Measurements from ENCODE around the gene GREB1L. TPM values are rescaled to one million over a fixed set of nuclear protein-coding genes. Genes with fewer than 3 reads are reported as not detected.

GREB1L gene
- polyA plus RNA-seq, 1 experiment, result 0.01 TPM

DNA sequence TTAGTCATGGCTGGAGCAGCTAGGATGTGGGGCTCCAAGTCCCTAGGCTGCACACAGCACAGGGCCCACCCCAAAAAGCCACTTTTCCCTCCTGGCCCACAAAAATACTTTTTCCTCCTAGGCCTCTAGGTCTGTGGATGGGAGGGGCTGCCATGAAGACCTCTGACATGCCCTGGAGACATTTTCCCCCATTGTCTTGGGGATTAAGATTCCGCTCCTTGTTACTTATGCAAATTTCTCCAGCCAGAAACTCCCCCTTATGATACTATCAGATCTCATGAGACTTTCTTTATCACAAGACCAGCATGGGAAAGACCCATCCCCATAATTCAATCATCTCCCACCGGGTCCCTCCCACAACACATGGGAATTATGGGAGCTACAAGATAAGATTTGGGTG is 232.6 kb downstream of the GREB1L start:
- Histone ChIP-seq H3K4me3 (ENCODE audit: low read depth, low read length) (no peak overlapping the region), H3K27me3 (ENCODE audit: control insufficient read depth, insufficient read depth, low read length) (no peaks in the 10 kb centered on the region), H3K27ac (ENCODE audit: low read depth, low read length) (no peak overlapping the region), H3K9me3 (ENCODE audit: control insufficient read depth, insufficient read depth, low read length) (no peaks in the 10 kb centered on the region)
- TF ChIP-seq, protein P1, sequence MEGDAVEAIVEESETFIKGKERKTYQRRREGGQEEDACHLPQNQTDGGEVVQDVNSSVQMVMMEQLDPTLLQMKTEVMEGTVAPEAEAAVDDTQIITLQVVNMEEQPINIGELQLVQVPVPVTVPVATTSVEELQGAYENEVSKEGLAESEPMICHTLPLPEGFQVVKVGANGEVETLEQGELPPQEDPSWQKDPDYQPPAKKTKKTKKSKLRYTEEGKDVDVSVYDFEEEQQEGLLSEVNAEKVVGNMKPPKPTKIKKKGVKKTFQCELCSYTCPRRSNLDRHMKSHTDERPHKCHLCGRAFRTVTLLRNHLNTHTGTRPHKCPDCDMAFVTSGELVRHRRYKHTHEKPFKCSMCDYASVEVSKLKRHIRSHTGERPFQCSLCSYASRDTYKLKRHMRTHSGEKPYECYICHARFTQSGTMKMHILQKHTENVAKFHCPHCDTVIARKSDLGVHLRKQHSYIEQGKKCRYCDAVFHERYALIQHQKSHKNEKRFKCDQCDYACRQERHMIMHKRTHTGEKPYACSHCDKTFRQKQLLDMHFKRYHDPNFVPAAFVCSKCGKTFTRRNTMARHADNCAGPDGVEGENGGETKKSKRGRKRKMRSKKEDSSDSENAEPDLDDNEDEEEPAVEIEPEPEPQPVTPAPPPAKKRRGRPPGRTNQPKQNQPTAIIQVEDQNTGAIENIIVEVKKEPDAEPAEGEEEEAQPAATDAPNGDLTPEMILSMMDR (IDR thresholded peaks at IDR 0.05; ENCODE audit: low read depth, low read length), result no peak
- ChIA-PET CTCF (no interaction called here), POLR2A (no interaction called here)
- DNase-seq (ENCODE audit: low read depth, low spot score), result no peak

GRCh38 chr18:21479721-21480120 is 237.7 kb downstream of the GREB1L start:
- CTCF ChIA-PET, result interaction anchor here (0.5 to 0.7 kb wide), 2 partner anchors 56 to 373 kb away, joined by 3 read pairs; no protein-coding TSS in a partner anchor
- no peak overlapping the region for H3K27ac ChIP-seq (ENCODE audit: low read depth, low read length)
- DNase-seq (ENCODE audit: low read depth, low spot score), result no peak
- no peak overlapping the region for H3K4me3 ChIP-seq (ENCODE audit: low read depth, low read length)
- no peaks in the 10 kb centered on the region for H3K9me3 ChIP-seq (ENCODE audit: control insufficient read depth, insufficient read depth, low read length)
- TF ChIP-seq, protein P1 (IDR thresholded peaks at IDR 0.05; ENCODE audit: low read depth, low read length), result no peak
- H3K27me3 ChIP-seq (ENCODE audit: control insufficient read depth, insufficient read depth, low read length), result no peaks in the 10 kb centered on the region
- POLR2A ChIA-PET, result interaction anchor here (0.6 kb wide), 1 partner anchor 85 kb away, joined by 9 read pairs; no protein-coding TSS in a partner anchor

DNA sequence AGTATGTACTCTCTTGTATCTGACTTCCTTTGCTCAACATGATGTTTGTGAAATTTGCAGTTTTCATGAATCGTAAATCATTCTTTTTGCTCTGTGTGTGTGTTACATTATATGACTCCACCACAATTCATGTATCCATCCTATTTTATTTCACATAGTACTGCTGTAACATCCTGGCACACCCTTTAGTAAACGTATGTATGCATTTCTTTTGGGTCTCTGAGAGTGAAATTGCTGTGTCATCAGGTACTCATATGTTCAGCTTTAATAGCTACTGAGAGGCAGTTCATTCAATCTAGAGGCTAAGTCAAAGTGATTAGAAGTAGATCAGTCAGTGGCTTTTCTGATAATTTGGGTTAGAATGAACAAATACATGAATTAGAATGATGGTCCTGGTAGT is 239.7 kb downstream of the GREB1L start:
- CTCF ChIA-PET, result interaction anchor here (0.7 to 2.2 kb wide), 2 partner anchors 8 to 37 kb away, joined by 3 to 6 read pairs; no protein-coding TSS in a partner anchor
- POLR2A ChIA-PET, result no interaction called here
- no peaks in the 10 kb centered on the region for H3K9me3 ChIP-seq (ENCODE audit: control insufficient read depth, insufficient read depth, low read length)
- H3K27ac ChIP-seq (ENCODE audit: low read depth, low read length), result no peak overlapping the region
- no peaks in the 10 kb centered on the region for H3K27me3 ChIP-seq (ENCODE audit: control insufficient read depth, insufficient read depth, low read length)
- no peak overlapping the region for H3K4me3 ChIP-seq (ENCODE audit: low read depth, low read length)
- TF ChIP-seq, protein P1 (IDR thresholded peaks at IDR 0.05; ENCODE audit: low read depth, low read length), result no peak
- DNase-seq (ENCODE audit: low read depth, low spot score), result no peak

DNA sequence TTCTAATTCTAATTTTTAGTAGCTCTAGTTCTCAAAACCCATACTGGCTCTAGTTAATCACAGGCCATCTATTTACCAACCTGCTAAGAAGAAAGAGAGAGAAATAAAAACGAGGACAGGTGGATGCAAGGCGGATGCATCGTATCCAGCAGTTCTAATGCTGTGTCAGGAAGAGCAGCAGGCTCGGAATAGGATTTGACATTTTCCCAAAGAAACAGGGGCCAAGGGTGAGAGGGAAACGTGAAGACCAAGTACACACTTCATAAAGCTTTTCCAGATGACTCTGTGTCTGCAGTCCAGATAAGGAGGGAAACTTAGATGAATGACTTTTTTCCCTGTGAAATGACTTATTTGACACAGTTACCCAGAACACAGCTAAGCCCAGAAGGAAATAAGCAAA is 241.0 kb downstream of the GREB1L start:
- Histone ChIP-seq H3K4me3 (ENCODE audit: low read depth, low read length) (no peak overlapping the region), H3K27me3 (ENCODE audit: control insufficient read depth, insufficient read depth, low read length) (no peaks in the 10 kb centered on the region), H3K27ac (ENCODE audit: low read depth, low read length) (no peak overlapping the region), H3K9me3 (ENCODE audit: control insufficient read depth, insufficient read depth, low read length) (no peaks in the 10 kb centered on the region)
- TF ChIP-seq, protein P1 (IDR thresholded peaks at IDR 0.05; ENCODE audit: low read depth, low read length), result no peak
- DNase-seq (ENCODE audit: low read depth, low spot score), result no peak
- ChIA-PET CTCF (interaction anchor here (0.6 to 2.6 kb wide), 2 partner anchors 47 to 288 kb away, joined by 3 to 10 read pairs; no protein-coding TSS in a partner anchor), POLR2A (interaction anchor here (0.7 kb wide), 1 partner anchor 184 kb away, joined by 3 read pairs; no protein-coding TSS in a partner anchor)

DNA sequence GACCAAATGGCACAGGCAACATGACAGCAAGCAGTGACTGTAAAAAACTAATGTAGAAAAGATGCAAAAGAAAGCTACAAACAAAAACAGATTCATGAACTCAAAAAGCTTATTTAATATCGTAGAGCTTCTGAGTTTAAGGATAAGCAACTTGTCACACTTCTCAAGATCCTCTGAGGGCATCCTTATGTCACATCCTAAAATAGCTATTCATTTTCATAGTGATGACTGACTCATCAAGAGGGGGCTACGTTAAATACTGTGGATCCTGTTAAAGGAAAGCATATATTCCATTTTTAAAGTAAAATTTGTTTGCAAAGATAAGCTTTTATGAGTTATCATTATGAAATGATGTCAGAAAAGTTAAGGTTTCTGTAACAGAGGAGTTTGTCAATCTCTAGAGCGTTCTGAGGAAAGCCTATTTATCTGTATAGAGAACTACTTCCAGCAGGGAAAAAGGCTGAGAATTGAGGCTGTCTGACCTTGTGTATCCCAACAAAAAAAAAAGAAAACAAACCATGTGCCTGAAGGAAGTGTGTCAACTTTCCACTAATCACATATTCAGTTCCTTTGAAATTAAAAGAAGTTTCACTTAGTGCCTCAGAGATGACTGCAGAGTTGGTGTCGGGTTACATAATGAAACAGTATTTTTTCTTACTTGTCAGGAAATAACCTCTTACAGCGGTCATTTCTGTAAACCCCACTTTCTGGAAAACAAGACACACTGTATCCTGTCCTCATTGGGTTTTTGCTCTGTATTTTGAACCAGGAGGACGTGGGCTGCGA is 243.0 kb downstream of the GREB1L start:
- ChIA-PET POLR2A (no interaction called here), CTCF (interaction anchor here (1.9 to 2.6 kb wide), 2 partner anchors 116 to 290 kb away, joined by 7 to 10 read pairs; partner anchors contain the start of gene ESCO1)
- Histone ChIP-seq H3K4me3 (ENCODE audit: low read depth, low read length) (no peak overlapping the region), H3K27ac (ENCODE audit: low read depth, low read length) (no peak overlapping the region), H3K27me3 (ENCODE audit: control insufficient read depth, insufficient read depth, low read length) (no peaks in the 10 kb centered on the region), H3K9me3 (ENCODE audit: control insufficient read depth, insufficient read depth, low read length) (no peaks in the 10 kb centered on the region)
- no peak for DNase-seq (ENCODE audit: low read depth, low spot score)
- TF ChIP-seq, protein P1 (IDR thresholded peaks at IDR 0.05; ENCODE audit: low read depth, low read length), result no peak

All from AG04450 (cell line).